ENCODE data around the gene FAM117B. TPM values are rescaled to one million over a fixed set of nuclear protein-coding genes. Genes with fewer than 3 reads are reported as not detected.

The FAM117B gene
- total RNA-seq, 1 donor from 2014 or later, result 7.2 TPM

DNA sequence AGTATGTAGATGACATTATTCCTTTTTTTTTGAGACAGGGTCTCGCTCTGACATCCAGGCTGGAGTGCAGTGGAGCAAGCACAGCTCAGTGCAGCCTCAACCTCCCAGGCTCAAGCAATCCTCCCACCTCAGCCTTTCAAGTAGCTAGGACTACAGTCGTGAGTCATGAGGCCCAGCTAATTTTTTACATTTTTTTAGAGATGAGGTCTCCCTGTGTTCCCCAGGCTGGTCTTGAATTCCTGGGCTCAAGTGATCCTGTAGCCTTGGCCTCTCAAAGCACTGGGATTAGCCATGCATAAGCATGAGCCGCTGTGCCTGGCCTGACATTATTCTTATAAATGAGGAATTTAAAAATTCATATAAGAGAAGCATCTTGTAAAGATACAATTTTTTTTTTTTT lies 86.9 kb downstream of the FAM117B start:
- Histone ChIP-seq H2AFZ (ENCODE audit: low read depth, low read length) (no peak overlapping the region), H4K20me1 (ENCODE audit: insufficient read depth, low read length) (no peaks in the 10 kb centered on the region), H3K4me2 (ENCODE audit: low read length) (no peak overlapping the region), H3K9ac (ENCODE audit: low read length) (no peak overlapping the region), H3K27ac (ENCODE audit: low read depth, low read length) (no peak overlapping the region), H3K36me3 (ENCODE audit: insufficient read depth, low read length) (no peaks in the 10 kb centered on the region), H3K4me3 (ENCODE audit: insufficient read depth, low read depth, low read length) (no peak overlapping the region), H3K79me2 (ENCODE audit: insufficient read depth, low read length) (no peaks in the 10 kb centered on the region), H3K27me3 (ENCODE audit: insufficient read depth, low read length) (no peaks in the 10 kb centered on the region), H3K9me3 (ENCODE audit: insufficient read depth, low read depth, low read length) (peaks cover 5% of the 10 kb centered on the region), H3K4me1 (ENCODE audit: insufficient read depth, low read length) (no peaks in the 10 kb centered on the region)
- Mint-ChIP-seq H3K4me1 (ENCODE audit: low read depth, unreplicated experiment) (peaks cover 23% of the 10 kb centered on the region), H3K4me3 (ENCODE audit: unreplicated experiment) (no peak overlapping the region), H3K36me3 (ENCODE audit: low read depth, unreplicated experiment) (no peaks in the 10 kb centered on the region), H3K9me3 (ENCODE audit: unreplicated experiment) (peaks cover 3% of the 10 kb centered on the region), H3K27ac (ENCODE audit: unreplicated experiment) (peak overlapping the region; percentile 30), H3K27me3 (ENCODE audit: low read depth, unreplicated experiment) (no peaks in the 10 kb centered on the region)
- FAIRE-seq (no peak), DNase-seq (ENCODE audit: low read depth) (peak; percentile 65)
- TF ChIP-seq, protein P1, sequence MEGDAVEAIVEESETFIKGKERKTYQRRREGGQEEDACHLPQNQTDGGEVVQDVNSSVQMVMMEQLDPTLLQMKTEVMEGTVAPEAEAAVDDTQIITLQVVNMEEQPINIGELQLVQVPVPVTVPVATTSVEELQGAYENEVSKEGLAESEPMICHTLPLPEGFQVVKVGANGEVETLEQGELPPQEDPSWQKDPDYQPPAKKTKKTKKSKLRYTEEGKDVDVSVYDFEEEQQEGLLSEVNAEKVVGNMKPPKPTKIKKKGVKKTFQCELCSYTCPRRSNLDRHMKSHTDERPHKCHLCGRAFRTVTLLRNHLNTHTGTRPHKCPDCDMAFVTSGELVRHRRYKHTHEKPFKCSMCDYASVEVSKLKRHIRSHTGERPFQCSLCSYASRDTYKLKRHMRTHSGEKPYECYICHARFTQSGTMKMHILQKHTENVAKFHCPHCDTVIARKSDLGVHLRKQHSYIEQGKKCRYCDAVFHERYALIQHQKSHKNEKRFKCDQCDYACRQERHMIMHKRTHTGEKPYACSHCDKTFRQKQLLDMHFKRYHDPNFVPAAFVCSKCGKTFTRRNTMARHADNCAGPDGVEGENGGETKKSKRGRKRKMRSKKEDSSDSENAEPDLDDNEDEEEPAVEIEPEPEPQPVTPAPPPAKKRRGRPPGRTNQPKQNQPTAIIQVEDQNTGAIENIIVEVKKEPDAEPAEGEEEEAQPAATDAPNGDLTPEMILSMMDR (IDR thresholded peaks at IDR 0.05; ENCODE audit: insufficient read depth, low read depth, low read length), result no peak
- no peak for TF ChIP-seq EZH2 (IDR thresholded peaks at IDR 0.05; ENCODE audit: insufficient read depth, low read length)

DNA sequence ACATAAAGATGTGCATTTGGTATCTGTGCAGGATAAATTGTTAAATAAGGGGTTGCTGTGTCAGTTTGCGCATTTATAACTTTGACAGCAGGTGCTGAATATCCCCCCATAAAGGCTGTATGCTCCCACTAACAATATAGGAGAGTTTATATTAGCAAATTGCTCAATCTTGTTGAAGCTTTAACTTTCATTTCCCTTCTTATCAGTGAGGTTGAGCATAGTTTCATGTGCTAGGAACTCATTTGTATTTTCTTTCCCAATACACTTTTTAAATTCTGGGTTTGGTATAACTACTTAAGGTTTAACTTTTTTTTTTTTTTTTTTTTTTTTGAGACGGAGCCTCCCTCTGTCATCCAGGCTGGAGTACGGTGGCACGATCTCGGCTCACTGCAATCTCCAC lies 89.0 kb downstream of the FAM117B start:
- H3K27ac Mint-ChIP-seq (ENCODE audit: unreplicated experiment), result no peak overlapping the region

GRCh38 chr2:202726070-202726469 lies 91.3 kb downstream of the FAM117B start:
- Mint-ChIP-seq H3K36me3 (ENCODE audit: low read depth, unreplicated experiment) (peaks cover 5% of the 10 kb centered on the region), H3K27ac (ENCODE audit: unreplicated experiment) (no peak overlapping the region), H3K4me1 (ENCODE audit: low read depth, unreplicated experiment) (peaks cover 8% of the 10 kb centered on the region), H3K9me3 (ENCODE audit: unreplicated experiment) (no peaks in the 10 kb centered on the region), H3K27me3 (ENCODE audit: low read depth, unreplicated experiment) (no peaks in the 10 kb centered on the region), H3K4me3 (ENCODE audit: unreplicated experiment) (no peak overlapping the region)
- TF ChIP-seq, protein P1 (IDR thresholded peaks at IDR 0.05; ENCODE audit: insufficient read depth, low read depth, low read length), result no peak
- TF ChIP-seq EZH2 (IDR thresholded peaks at IDR 0.05; ENCODE audit: insufficient read depth, low read length), result no peak
- no peaks in the 10 kb centered on the region for H3K27me3 ChIP-seq (ENCODE audit: insufficient read depth, low read length)
- no peaks in the 10 kb centered on the region for H3K79me2 ChIP-seq (ENCODE audit: insufficient read depth, low read length)
- no peak overlapping the region for H2AFZ ChIP-seq (ENCODE audit: low read depth, low read length)
- DNase-seq (ENCODE audit: low read depth) (no peak), FAIRE-seq (no peak)
- no peaks in the 10 kb centered on the region for H3K4me1 ChIP-seq (ENCODE audit: insufficient read depth, low read length)
- no peak overlapping the region for H3K27ac ChIP-seq (ENCODE audit: low read depth, low read length)
- H3K9me3 ChIP-seq (ENCODE audit: insufficient read depth, low read depth, low read length), result no peaks in the 10 kb centered on the region
- no peak overlapping the region for H3K4me3 ChIP-seq (ENCODE audit: insufficient read depth, low read depth, low read length)
- H4K20me1 ChIP-seq (ENCODE audit: insufficient read depth, low read length), result no peaks in the 10 kb centered on the region
- no peak overlapping the region for H3K4me2 ChIP-seq (ENCODE audit: low read length)
- H3K9ac ChIP-seq (ENCODE audit: low read length), result no peak overlapping the region
- H3K36me3 ChIP-seq (ENCODE audit: insufficient read depth, low read length), result no peaks in the 10 kb centered on the region

More for the DNA sequence above, 89.0 kb downstream of the FAM117B start:
- FAIRE-seq (no peak), DNase-seq (ENCODE audit: low read depth) (no peak)
- no peak overlapping the region for H3K4me3 ChIP-seq (ENCODE audit: insufficient read depth, low read depth, low read length)
- H2AFZ ChIP-seq (ENCODE audit: low read depth, low read length), result no peak overlapping the region
- H3K79me2 ChIP-seq (ENCODE audit: insufficient read depth, low read length), result no peaks in the 10 kb centered on the region
- Mint-ChIP-seq H3K36me3 (ENCODE audit: low read depth, unreplicated experiment) (no peaks in the 10 kb centered on the region), H3K9me3 (ENCODE audit: unreplicated experiment) (no peaks in the 10 kb centered on the region), H3K4me1 (ENCODE audit: low read depth, unreplicated experiment) (peaks cover 16% of the 10 kb centered on the region), H3K4me3 (ENCODE audit: unreplicated experiment) (no peak overlapping the region), H3K27me3 (ENCODE audit: low read depth, unreplicated experiment) (no peaks in the 10 kb centered on the region)
- no peaks in the 10 kb centered on the region for H4K20me1 ChIP-seq (ENCODE audit: insufficient read depth, low read length)
- no peaks in the 10 kb centered on the region for H3K27me3 ChIP-seq (ENCODE audit: insufficient read depth, low read length)
- TF ChIP-seq, protein P1 (IDR thresholded peaks at IDR 0.05; ENCODE audit: insufficient read depth, low read depth, low read length), result no peak
- TF ChIP-seq EZH2 (IDR thresholded peaks at IDR 0.05; ENCODE audit: insufficient read depth, low read length), result no peak
- no peak overlapping the region for H3K9ac ChIP-seq (ENCODE audit: low read length)
- no peaks in the 10 kb centered on the region for H3K36me3 ChIP-seq (ENCODE audit: insufficient read depth, low read length)
- H3K4me2 ChIP-seq (ENCODE audit: low read length), result no peak overlapping the region
- no peaks in the 10 kb centered on the region for H3K9me3 ChIP-seq (ENCODE audit: insufficient read depth, low read depth, low read length)
- H3K27ac ChIP-seq (ENCODE audit: low read depth, low read length), result no peak overlapping the region
- no peaks in the 10 kb centered on the region for H3K4me1 ChIP-seq (ENCODE audit: insufficient read depth, low read length)
